HepG2 (cell line): ENCODE measurements around the gene CDC27. TPM values are rescaled to one million over a fixed set of nuclear protein-coding genes. Genes with fewer than 3 reads are reported as not detected.

Experiments used
- ATAC-seq: fragments of 200-7000 bp; cut with Tn5 transposase; 3 replicates; pipeline ENCODE4 v1.9.1; 2020; ENCODE audit warnings: mild to moderate bottlenecking, moderate library complexity
- BruUV-seq: library from RNA; stranded (reverse); fragments of 400-500 nt; replicated peaks from 2 replicates; lab custom pipeline; 2021; lab: Mats Ljungman, UMichigan
- CTCF ChIA-PET: fragments of 300-600 bp; formaldehyde crosslinking; extraction: SDS; loops from one replicate; lab custom pipeline; 2021; ENCODE audit warnings: low total read pairs, inconsistent platforms, low intra/inter-chr PET ratio; lab: Yijun Ruan, JAX
- POLR2A ChIA-PET: fragments of 350-600 bp; sonication (Branson Sonifier 250); formaldehyde crosslinking; loops from one replicate; lab custom pipeline; 2020; ENCODE audit warnings: antibody characterized with exemption, inconsistent platforms; lab: Yijun Ruan, JAX
- DNase-seq: peaks from one replicate; pipeline ENCODE4 v3.0.0-alpha.2; 2015; ENCODE audit warnings: low spot score
- FAIRE-seq: peaks from 3 replicates; lab custom pipeline; 2011; peaks lifted over from hg19 to GRCh38; lab: Jason Lieb, UNC
- H2AFZ ChIP-seq: one replicate; pipeline ENCODE4 v1.6.1; 2011; ENCODE audit warnings: low read length, inconsistent platforms
- H3K27ac ChIP-seq: fragments of 300-600 bp; 3 replicates; pipeline ENCODE4 v1.8.0; 2011; ENCODE audit warnings: mixed run types, mild to moderate bottlenecking, mixed read lengths, low read length, inconsistent platforms; ENCODE audit not compliant: insufficient read depth; ENCODE audit errors: extremely low read length
- H3K27me3 ChIP-seq, 2 experiments: fragments of 200-600 bp in 1 of 2; 2 replicates in 1 of 2; 3 replicates in 1 of 2; pipeline versions ENCODE4 v1.6.0 to v1.8.0; 2011; ENCODE audit warnings: low read length in 2 of 2, mild to moderate bottlenecking in 2 of 2, moderate library complexity in 2 of 2, inconsistent platforms in 1 of 2; ENCODE audit not compliant: insufficient read depth in 2 of 2, control insufficient read depth in 1 of 2
- H3K36me3 ChIP-seq, 2 experiments: fragments of 200-600 bp in 1 of 2; replicated peaks in 1 of 2; 2 replicates in 1 of 2; 3 replicates in 1 of 2; pipeline versions ENCODE4 v1.5.1 to v1.8.0; 2011; ENCODE audit warnings: low read length in 2 of 2, inconsistent platforms in 1 of 2; ENCODE audit not compliant: insufficient read depth in 2 of 2, control insufficient read depth in 1 of 2
- H3K4me1 ChIP-seq: 2 replicates; pipeline ENCODE4 v1.5.1; 2012; ENCODE audit warnings: low read length, inconsistent platforms; ENCODE audit not compliant: insufficient read depth
- H3K4me2 ChIP-seq: 2 replicates; pipeline ENCODE4 v1.6.0; 2011; ENCODE audit warnings: low read depth, low read length, inconsistent platforms
- H3K4me3 ChIP-seq, 3 experiments: fragments of 200-600 bp in 1 of 3; sonication (generic), shearing (Covaris generic) in 1 of 3; replicated peaks in 1 of 3; 2 replicates each; pipeline ENCODE4 v1.5.1; 2011 to 2016; ENCODE audit warnings: low read length in 3 of 3, inconsistent platforms in 2 of 3, low read depth in 2 of 3, mild to moderate bottlenecking in 2 of 3, control low read depth in 1 of 3, mixed read lengths in 1 of 3; ENCODE audit not compliant: insufficient read depth in 1 of 3
- H3K79me2 ChIP-seq: one replicate; pipeline ENCODE4 v1.6.1; 2011; ENCODE audit warnings: low read length, inconsistent platforms; ENCODE audit not compliant: insufficient read depth
- H3K9ac ChIP-seq: 2 replicates; pipeline ENCODE4 v1.6.0; 2011; ENCODE audit warnings: mild to moderate bottlenecking, low read depth, low read length, inconsistent platforms; ENCODE audit not compliant: insufficient read depth
- H3K9me3 ChIP-seq: 2 replicates; pipeline ENCODE4 v1.5.1; 2012; ENCODE audit warnings: mild to moderate bottlenecking, low read length
- H4K20me1 ChIP-seq: 2 replicates; pipeline ENCODE4 v1.6.0; 2011; ENCODE audit warnings: inconsistent platforms, mild to moderate bottlenecking, low read length, moderate library complexity; ENCODE audit not compliant: insufficient read depth
- CENPT ChIP-seq: sonication (generic); formaldehyde crosslinking; IDR thresholded peaks from 2 replicates; pipeline ENCODE4 v1.8.0; 2022; ENCODE audit warnings: low read depth, mild to moderate bottlenecking, moderate library complexity, missing genetic modification reagents
- HNRNPUL1 ChIP-seq: fragments of 200-400 bp; formaldehyde crosslinking; IDR thresholded peaks from 2 replicates; pipeline ENCODE4 v1.6.1; 2017; ENCODE audit warnings: low read depth, mild to moderate bottlenecking, low read length, moderate library complexity
- JUND ChIP-seq: sonication (generic); formaldehyde crosslinking; IDR thresholded peaks from 2 replicates; pipeline ENCODE4 v1.8.0; 2022; ENCODE audit warnings: mild to moderate bottlenecking, missing genetic modification reagents
- ZBTB1 ChIP-seq: sonication (generic); formaldehyde crosslinking; IDR thresholded peaks from 2 replicates; pipeline ENCODE4 v1.4.0; 2020; ENCODE audit warnings: missing genetic modification reagents, borderline replicate concordance
- ZNF232 ChIP-seq: sonication (generic); formaldehyde crosslinking; IDR thresholded peaks from 2 replicates; pipeline ENCODE4 v1.4.0; 2020; ENCODE audit warnings: missing genetic modification reagents, borderline replicate concordance
- ZNF44 ChIP-seq: sonication (generic); formaldehyde crosslinking; IDR thresholded peaks from 2 replicates; pipeline ENCODE4 v1.5.1; 2020; ENCODE audit warnings: mild to moderate bottlenecking, missing genetic modification reagents
- ZNF550 ChIP-seq: sonication (generic); formaldehyde crosslinking; IDR thresholded peaks from 2 replicates; pipeline ENCODE4 v1.4.0; 2020; ENCODE audit warnings: mild to moderate bottlenecking, missing genetic modification reagents, borderline replicate concordance
- WGBS: methylation state at CpG from one replicate; pipeline ENCODE4 v1.1.6; 2017; ENCODE audit warnings: low lambda C conversion rate; 5-methylcytosine and 5-hydroxymethylcytosine counted together
- in situ Hi-C: cut with HindIII; loops from 2 replicates; pipeline ENCODE4 v1.10.0; 2017; ENCODE audit warnings: low pct_unique_long_range_greater_than_20kb; ENCODE audit not compliant: extremely low pct_ligation_motif_present
- intact Hi-C: fragments of 100-400 bp; cut with micrococcal nuclease; formaldehyde crosslinking; loops from one replicate; pipeline ENCODE4 v1.10.0; 2022; ENCODE audit not compliant: unreplicated experiment
- polyA plus RNA-seq, 8 experiments: library from polyadenylated mRNA; depleted of rRNA in 3 of 8; stranded (reverse) in 7 of 8; unstranded in 1 of 8; fragments of >200 nt; fragmentation: Illumina TruSeq in 4 of 8; extraction: Trizol in 4 of 8; gene quantifications; 2 replicates each; pipeline versions ENCODE4 v1.2.1 to v1.2.3, GENCODE V29; 2011 to 2016; ENCODE audit warnings: low read depth in 4 of 8, missing spikeins in 1 of 8, mixed read lengths in 1 of 8; ENCODE audit not compliant: insufficient read depth in 1 of 8
- total RNA-seq, 5 experiments: library from RNA; depleted of rRNA; stranded (reverse); fragments of >200 nt; fragmentation: Illumina TruSeq; extraction: Trizol; gene quantifications; 2 replicates each; pipeline ENCODE4 v1.2.3, GENCODE V29; 2016; ENCODE audit warnings: low read depth in 1 of 5
- TF ChIP-seq, protein P1 (sequence below): sonication (generic); formaldehyde crosslinking; IDR thresholded peaks from 2 replicates; pipeline ENCODE4 v1.5.0; 2020; ENCODE audit warnings: mild to moderate bottlenecking, missing genetic modification reagents, borderline replicate concordance

CDC27 gene
- total and polyA plus RNA-seq, 2 of the 13 experiments (the other 11 are each of a cell fraction or from before 2014, with no cell fraction given), result 80.7 to 102 TPM

DNA sequence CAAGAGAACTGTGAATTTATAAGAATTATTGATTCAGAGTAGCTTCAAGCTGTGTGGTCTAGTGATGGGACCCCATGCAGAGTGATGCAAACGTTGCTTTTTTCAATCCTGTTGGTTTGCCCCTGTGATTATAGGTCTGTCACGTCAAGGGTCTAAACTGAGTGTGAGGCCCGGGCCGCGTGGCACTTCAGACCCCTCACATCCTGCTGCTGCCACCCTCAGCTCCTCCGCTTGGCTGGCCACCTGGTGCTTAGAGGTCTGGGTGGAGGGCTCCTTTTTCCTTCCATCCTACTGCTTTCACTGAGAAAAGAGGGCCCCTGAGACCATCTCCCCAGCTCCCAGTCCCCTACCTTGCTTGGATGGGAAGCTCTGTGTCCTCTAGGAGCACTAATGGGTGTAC is 32.1 kb upstream of the CDC27 start:
- Histone ChIP-seq H3K36me3 (no peaks in the 10 kb centered on the region), H3K4me1 (peaks cover 24% of the 10 kb centered on the region), H3K4me3 (no peak overlapping the region), H3K9ac (no peak overlapping the region), H3K27me3 (peaks cover 7 to 32% of the 10 kb centered on the region in 2 experiments; a peak in 3 of 5 replicates), H3K79me2 (no peaks in the 10 kb centered on the region), H2AFZ (no peak overlapping the region), H3K27ac (no peak overlapping the region), H4K20me1 (no peaks in the 10 kb centered on the region), H3K9me3 (peaks cover 9% of the 10 kb centered on the region; the same call in 1 of the 2 replicates), H3K4me2 (no peak overlapping the region)
- FAIRE-seq (no peak), ATAC-seq (no peak), DNase-seq (no peak)
- no TSS peak for BruUV-seq
- in situ Hi-C loops (no loop called here), intact Hi-C loops (loop anchor here (10.0 kb wide), 1 partner anchor 394 kb away; no protein-coding TSS in a partner anchor)
- TF ChIP-seq, protein P1, sequence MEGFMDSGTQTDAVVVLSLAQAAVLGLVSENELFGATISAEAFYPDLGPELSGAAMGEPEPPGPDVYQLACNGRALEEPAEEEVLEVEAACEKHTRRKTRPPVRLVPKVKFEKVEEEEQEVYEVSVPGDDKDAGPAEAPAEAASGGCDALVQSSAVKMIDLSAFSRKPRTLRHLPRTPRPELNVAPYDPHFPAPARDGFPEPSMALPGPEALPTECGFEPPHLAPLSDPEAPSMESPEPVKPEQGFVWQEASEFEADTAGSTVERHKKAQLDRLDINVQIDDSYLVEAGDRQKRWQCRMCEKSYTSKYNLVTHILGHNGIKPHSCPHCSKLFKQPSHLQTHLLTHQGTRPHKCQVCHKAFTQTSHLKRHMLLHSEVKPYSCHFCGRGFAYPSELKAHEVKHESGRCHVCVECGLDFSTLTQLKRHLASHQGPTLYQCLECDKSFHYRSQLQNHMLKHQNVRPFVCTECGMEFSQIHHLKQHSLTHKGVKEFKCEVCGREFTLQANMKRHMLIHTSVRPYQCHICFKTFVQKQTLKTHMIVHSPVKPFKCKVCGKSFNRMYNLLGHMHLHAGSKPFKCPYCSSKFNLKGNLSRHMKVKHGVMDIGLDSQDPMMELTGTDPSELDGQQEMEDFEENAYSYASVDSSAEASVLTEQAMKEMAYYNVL (CRISPR knock-in tag), result no peak
- TF ChIP-seq ZBTB1 (CRISPR knock-in tag) (no peak), JUND (CRISPR knock-in tag) (no peak), CENPT (no peak), HNRNPUL1 (no peak), ZNF550 (CRISPR knock-in tag) (no peak), ZNF232 (CRISPR knock-in tag) (no peak), ZNF44 (CRISPR knock-in tag) (no peak)
- POLR2A ChIA-PET, result no interaction called here
- CTCF ChIA-PET, result no interaction called here
- WGBS, result 69% methylated on average over 6 of the region's 6 CpGs
